Inflammatory macrophage (primary cell): Measurements from ENCODE around the gene NOL12.
"Not testable (repeated sequence)": the region's sequence is repeated elsewhere in the genome, so short reads cannot be mapped to it uniquely, and the experiment has no call there.

Source experiments
- DNase-seq, 2 donors: peaks; one replicate each; pipeline ENCODE4 v3.0.0-alpha.2; 2020 to 2022

The NOL12 gene

GRCh38 chr22:37679670-37680069, 6.5 kb upstream of the NOL12 start:
- DNase-seq, result no peak

GRCh38 chr22:37680191-37680851, 5.8 kb upstream of the NOL12 start:
- DNase-seq, result no peak

GRCh38 chr22:37681001-37681424, 5.1 kb upstream of the NOL12 start:
- no peak for DNase-seq

GRCh38 chr22:37681556-37682049, 4.5 kb upstream of the NOL12 start:
- DNase-seq, result peak; percentile 68 to 75

- DNase-seq, result no peak
Measured at GRCh38 chr22:37684803-37685615, 1.1 kb upstream of the NOL12 start.

- no peak for DNase-seq
Measured at GRCh38 chr22:37690407-37690806, 4.3 kb downstream of the NOL12 start.

GRCh38 chr22:37690901-37691504, 4.9 kb downstream of the NOL12 start:
- no peak for DNase-seq

GRCh38 chr22:37692627-37693285, 6.6 kb downstream of the NOL12 start:
- DNase-seq, result no peak

- DNase-seq, result not testable (repeated sequence)
Measured at GRCh38 chr22:37694131-37694530, 8.0 kb downstream of the NOL12 start.

GRCh38 chr22:37696260-37696656, 10.1 kb downstream of the NOL12 start:
- not testable (repeated sequence) for DNase-seq

- DNase-seq, result peak; percentile 82 to 90
Measured at GRCh38 chr22:37696657-37697537, 10.8 kb downstream of the NOL12 start, which contains the start of gene TRIOBP. TRIOBP (plus strand) TSS chr22:37697048; CDS start chr22:37701366, 4,318 bp downstream.

- no peak for DNase-seq
Measured at GRCh38 chr22:37697538-37697835, 11.3 kb downstream of the NOL12 start.

- DNase-seq, result peak; percentile 77 to 88
Measured at GRCh38 chr22:37701141-37701786, 15.1 kb downstream of the NOL12 start.

- no peak for DNase-seq
Measured at GRCh38 chr22:37703906-37704305, 17.8 kb downstream of the NOL12 start.

GRCh38 chr22:37704645-37705044, 18.5 kb downstream of the NOL12 start:
- no peak for DNase-seq

- no peak for DNase-seq
Measured at GRCh38 chr22:37705205-37705604, 19.1 kb downstream of the NOL12 start.

- peak; percentile 54 to 58 for DNase-seq
Measured at GRCh38 chr22:37708580-37709444, 22.7 kb downstream of the NOL12 start.

- DNase-seq, result no peak
Measured at GRCh38 chr22:37709445-37709765, 23.3 kb downstream of the NOL12 start.

GRCh38 chr22:37710675-37711074, 24.5 kb downstream of the NOL12 start:
- no peak for DNase-seq

- DNase-seq, result no peak
Measured at GRCh38 chr22:37711490-37711889, 25.3 kb downstream of the NOL12 start.

GRCh38 chr22:37713761-37714160, 27.6 kb downstream of the NOL12 start:
- DNase-seq, result no peak
